GM12878 (cell line): ENCODE measurements around the gene C4BPB. TPM values are rescaled to one million over a fixed set of nuclear protein-coding genes. Genes with fewer than 3 reads are reported as not detected.

ENCODE experiments used
- ATAC-seq: fragments of 200-7000 bp; cut with Tn5 transposase; 3 replicates; pipeline ENCODE4 v1.9.1; 2020; ENCODE audit warnings: mild to moderate bottlenecking, moderate library complexity
- Bru-seq: library from RNA; stranded (reverse); fragments of 400-500 nt; gene quantifications from one replicate; lab custom pipeline; 2021; lab: Mats Ljungman, UMichigan
- BruChase-seq, 2 experiments: library from RNA; stranded (reverse); fragments of 400-500 nt; gene quantifications; one replicate each; lab custom pipeline; 2021; lab: Mats Ljungman, UMichigan
- BruUV-seq: library from RNA; stranded (reverse); fragments of 400-500 nt; replicated peaks from 2 replicates; lab custom pipeline; 2021; lab: Mats Ljungman, UMichigan
- CTCF ChIA-PET: fragments of 300-600 bp; sonication (Branson Sonifier 250); formaldehyde crosslinking; extraction: SDS; loops from one replicate; lab custom pipeline; 2021; ENCODE audit warnings: inconsistent platforms; lab: Yijun Ruan, JAX
- POLR2A ChIA-PET: fragments of 350-600 bp; formaldehyde crosslinking; extraction: SDS; loops from one replicate; lab custom pipeline; 2021; ENCODE audit warnings: inconsistent platforms; lab: Charles Lee
- RAD21 ChIA-PET: fragments of 300-600 bp; sonication (Branson Sonifier 250); formaldehyde crosslinking; loops from one replicate; lab custom pipeline; 2023; ENCODE audit warnings: antibody characterized with exemption; ENCODE audit not compliant: unreplicated experiment; lab: Charles Lee
- SMC1A ChIA-PET: fragments of 300-600 bp; sonication (Branson Sonifier 250); formaldehyde crosslinking; loops from one replicate; lab custom pipeline; 2023; ENCODE audit not compliant: unreplicated experiment, uncharacterized antibody; lab: Charles Lee
- DNase-seq: peaks from one replicate; pipeline ENCODE4 v3.0.0-alpha.2; 2011; ENCODE audit warnings: low read depth, low spot score
- FAIRE-seq: peaks from 3 replicates; lab custom pipeline; 2011; peaks lifted over from hg19 to GRCh38; lab: Jason Lieb, UNC
- H2AFZ ChIP-seq: 2 replicates; pipeline ENCODE4 v1.6.0; 2011; ENCODE audit warnings: low read depth, low read length, control low read depth; ENCODE audit not compliant: control insufficient read depth
- H3K27ac ChIP-seq: 2 replicates; pipeline ENCODE4 v1.5.1; 2011; ENCODE audit warnings: control low read depth; ENCODE audit not compliant: control insufficient read depth, insufficient read depth
- H3K27me3 ChIP-seq, 2 experiments: replicated peaks in 1 of 2; 2 replicates each; pipeline versions ENCODE4 v1.6.0 to v1.6.1; 2011; ENCODE audit warnings: low read length in 1 of 2; ENCODE audit not compliant: control insufficient read depth in 2 of 2, insufficient read depth in 2 of 2
- H3K36me3 ChIP-seq, 2 experiments: 2 replicates each; pipeline ENCODE4 v1.5.1; 2011; ENCODE audit warnings: low read length in 1 of 2; ENCODE audit not compliant: control insufficient read depth in 2 of 2, insufficient read depth in 2 of 2
- H3K4me1 ChIP-seq: 2 replicates; pipeline ENCODE4 v1.6.1; 2011; ENCODE audit warnings: mild to moderate bottlenecking, low read length, moderate library complexity, mixed read lengths; ENCODE audit not compliant: control insufficient read depth, insufficient read depth
- H3K4me2 ChIP-seq: 2 replicates; pipeline ENCODE4 v1.6.0; 2011; ENCODE audit warnings: control low read depth; ENCODE audit not compliant: control insufficient read depth, insufficient read depth
- H3K4me3 ChIP-seq: fragments of 200-600 bp; sonication (generic); 2 replicates; pipeline ENCODE4 v1.5.1; 2016
- H3K79me2 ChIP-seq: 2 replicates; pipeline ENCODE4 v1.6.0; 2011; ENCODE audit warnings: low read length; ENCODE audit not compliant: control insufficient read depth, insufficient read depth
- H3K9ac ChIP-seq: 2 replicates; pipeline ENCODE4 v1.8.0; 2011; ENCODE audit warnings: low read length, control low read depth, mixed read lengths; ENCODE audit not compliant: control insufficient read depth, insufficient read depth
- H3K9me3 ChIP-seq: replicated peaks from 3 replicates; pipeline ENCODE4 v1.5.1; 2011; ENCODE audit warnings: mild to moderate bottlenecking, low read length; ENCODE audit not compliant: control insufficient read depth, insufficient read depth
- H4K20me1 ChIP-seq: 2 replicates; pipeline ENCODE4 v1.6.0; 2011; ENCODE audit not compliant: control insufficient read depth, insufficient read depth
- BHLHE40 ChIP-seq, 2 experiments: fragments of 450-650 bp in 1 of 2; IDR thresholded peaks; 2 replicates each; pipeline ENCODE4 v1.6.1; 2011 to 2017; ENCODE audit warnings: low read depth in 2 of 2, borderline replicate concordance in 1 of 2, improper control_type of control experiment in 1 of 2, low read length in 1 of 2, mild to moderate bottlenecking in 1 of 2
- EP300 ChIP-seq, 2 experiments: fragments of 150-350 bp in 1 of 2; IDR thresholded peaks; 2 replicates each; pipeline ENCODE4 v1.6.1; 2011 to 2012; ENCODE audit warnings: low read depth in 2 of 2, low read length in 2 of 2, borderline replicate concordance in 1 of 2, improper control_type of control experiment in 1 of 2, inconsistent platforms in 1 of 2; ENCODE audit not compliant: control insufficient read depth in 1 of 2
- FOXM1 ChIP-seq: IDR thresholded peaks from 2 replicates; pipeline ENCODE4 v1.6.1; 2012; ENCODE audit warnings: low read depth, mild to moderate bottlenecking, inconsistent platforms, low read length, moderate library complexity
- GABPA ChIP-seq: IDR thresholded peaks from 2 replicates; pipeline ENCODE4 v1.6.1; 2014; ENCODE audit warnings: antibody characterized with exemption, low read depth, mild to moderate bottlenecking, inconsistent platforms
- NFIC ChIP-seq: IDR thresholded peaks from 2 replicates; pipeline ENCODE4 v1.6.1; 2012; ENCODE audit warnings: low read depth, mild to moderate bottlenecking, inconsistent platforms, low read length, moderate library complexity
- RUNX3 ChIP-seq: IDR thresholded peaks from 2 replicates; pipeline ENCODE4 v1.6.1; 2012; ENCODE audit warnings: low read length, inconsistent platforms
- TCF12 ChIP-seq: IDR thresholded peaks from 2 replicates; pipeline ENCODE4 v1.6.1; 2011; ENCODE audit warnings: low read depth, mild to moderate bottlenecking, low read length
- WGBS: methylation state at CpG from one replicate; pipeline ENCODE4 v1.1.6; 2016; ENCODE audit warnings: low lambda C conversion rate; ENCODE audit not compliant: insufficient replicate concordance, insufficient coverage; ENCODE audit errors: missing lambda C conversion rate; 5-methylcytosine and 5-hydroxymethylcytosine counted together
- in situ Hi-C: fragments of 300-500 bp; cut with MboI; formaldehyde crosslinking; loops from 9 replicates; pipeline ENCODE4 v1.14.3; 2018; ENCODE audit warnings: mixed read lengths
- intact Hi-C: fragments of 100-400 bp; cut with micrococcal nuclease; formaldehyde crosslinking; loops from one replicate; pipeline ENCODE4 v1.14.2; 2022; ENCODE audit not compliant: unreplicated experiment
- long read RNA-seq, 2 experiments: library from polyadenylated mRNA; unstranded; transcript quantifications; one replicate each; pipeline ENCODE4 v2.0.0, GENCODE V29; 2019 to 2020
- polyA minus RNA-seq, 3 experiments: library from RNA; depleted of rRNA, polyadenylated mRNA; stranded (reverse); fragments of >200 nt; gene quantifications; 2 replicates each; pipeline ENCODE4 v1.2.3, GENCODE V29; 2011
- polyA plus RNA-seq, 11 experiments: library from polyadenylated mRNA; depleted of rRNA in 4 of 11; unstranded in 6 of 11; stranded (reverse) in 5 of 11; fragments of >200 nt; fragmentation: Nextera tagmentation in 4 of 11; fragmentation: Illumina TruSeq in 1 of 11; extraction: Ambion mirVana in 4 of 11; extraction: Trizol in 1 of 11; gene quantifications; 1 replicate in 1 of 11; 2 replicates in 10 of 11; pipeline versions ENCODE4 v1.2.1 to v1.2.3, GENCODE V29; 2011 to 2016; ENCODE audit warnings: inconsistent platforms in 2 of 11, missing spikeins in 2 of 11, low read depth in 1 of 11
- total RNA-seq, 4 experiments: library from RNA; depleted of rRNA in 3 of 4; stranded (reverse); fragments of >200 nt in 3 of 4; fragmentation: Illumina TruSeq in 1 of 4; extraction: Trizol in 1 of 4; gene quantifications; 2 replicates each; pipeline versions ENCODE4 v1.2.1 to v1.2.3, GENCODE V29; 2013 to 2021
- TF ChIP-seq, protein P1 (sequence below): fragments of 450-650 bp; IDR thresholded peaks from 2 replicates; pipeline ENCODE4 v1.6.1; 2014; ENCODE audit warnings: mild to moderate bottlenecking

C4BPB gene, protein sequence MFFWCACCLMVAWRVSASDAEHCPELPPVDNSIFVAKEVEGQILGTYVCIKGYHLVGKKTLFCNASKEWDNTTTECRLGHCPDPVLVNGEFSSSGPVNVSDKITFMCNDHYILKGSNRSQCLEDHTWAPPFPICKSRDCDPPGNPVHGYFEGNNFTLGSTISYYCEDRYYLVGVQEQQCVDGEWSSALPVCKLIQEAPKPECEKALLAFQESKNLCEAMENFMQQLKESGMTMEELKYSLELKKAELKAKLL
- 0.24 and 0.63 TPM in 2 replicates for total RNA-seq (2013; cell fraction: nucleolus; rRNA removed)
- total RNA-seq (2014; rRNA removed) (0.11 TPM in 1 of 2 replicates, not detected in the other), total RNA-seq (2014; rRNA removed; fragmentation: Illumina TruSeq; extraction: Trizol) (0.31 and 0.46 TPM in 2 replicates), total RNA-seq (2021) (0.40 and 0.54 TPM in 2 replicates), polyA plus RNA-seq (2011; rRNA removed) (0.53 and 0.92 TPM in 2 replicates), polyA plus RNA-seq (2014; fragmentation: Illumina TruSeq; extraction: Trizol) (0.41 TPM in 1 of 2 replicates, not detected in the other), polyA plus RNA-seq (2014; fragmentation: Nextera tagmentation; extraction: Ambion mirVana) (under 1 TPM; 0.44 to 0.84 TPM), polyA plus RNA-seq (2014; rRNA removed) (0.19 and 1.2 TPM in 2 replicates), polyA plus RNA-seq (2016; fragmentation: Nextera tagmentation; extraction: Ambion mirVana) (under 1 TPM; 0.31 to 0.69 TPM), polyA minus RNA-seq (2011; rRNA and poly(A)+ RNA removed) (0.10 and 1.2 TPM in 2 replicates), Bru-seq, nascent RNA (percentile 43 among the genes with signal in this experiment), BruChase-seq, experiment 1, labeled RNA remaining after a 6-hour chase (percentile 50 among the genes with signal in this experiment), BruChase-seq, experiment 2, labeled RNA remaining after a 2-hour chase (percentile 45 among the genes with signal in this experiment)
- 0.68 TPM for polyA plus RNA-seq (2011; ENCODE audit: low read depth)
- 0.22 and 0.25 TPM in 2 replicates for polyA plus RNA-seq (2011; cell fraction: cytosol; rRNA removed)
- 0.98 and 1.5 TPM in 2 replicates for polyA plus RNA-seq (2011; cell fraction: nucleus; rRNA removed)
- 0.79 and 0.87 TPM in 2 replicates for polyA plus RNA-seq (2012)
- 2.9 and 5.3 TPM in 2 replicates for polyA minus RNA-seq (2011; cell fraction: cytosol; rRNA and poly(A)+ RNA removed)
- polyA minus RNA-seq (2011; cell fraction: nucleus; rRNA and poly(A)+ RNA removed) = 0.29 and 0.60 TPM in 2 replicates
- long read RNA-seq, experiment 1 = 0 reads
- long read RNA-seq, experiment 2 = 0 reads

DNA sequence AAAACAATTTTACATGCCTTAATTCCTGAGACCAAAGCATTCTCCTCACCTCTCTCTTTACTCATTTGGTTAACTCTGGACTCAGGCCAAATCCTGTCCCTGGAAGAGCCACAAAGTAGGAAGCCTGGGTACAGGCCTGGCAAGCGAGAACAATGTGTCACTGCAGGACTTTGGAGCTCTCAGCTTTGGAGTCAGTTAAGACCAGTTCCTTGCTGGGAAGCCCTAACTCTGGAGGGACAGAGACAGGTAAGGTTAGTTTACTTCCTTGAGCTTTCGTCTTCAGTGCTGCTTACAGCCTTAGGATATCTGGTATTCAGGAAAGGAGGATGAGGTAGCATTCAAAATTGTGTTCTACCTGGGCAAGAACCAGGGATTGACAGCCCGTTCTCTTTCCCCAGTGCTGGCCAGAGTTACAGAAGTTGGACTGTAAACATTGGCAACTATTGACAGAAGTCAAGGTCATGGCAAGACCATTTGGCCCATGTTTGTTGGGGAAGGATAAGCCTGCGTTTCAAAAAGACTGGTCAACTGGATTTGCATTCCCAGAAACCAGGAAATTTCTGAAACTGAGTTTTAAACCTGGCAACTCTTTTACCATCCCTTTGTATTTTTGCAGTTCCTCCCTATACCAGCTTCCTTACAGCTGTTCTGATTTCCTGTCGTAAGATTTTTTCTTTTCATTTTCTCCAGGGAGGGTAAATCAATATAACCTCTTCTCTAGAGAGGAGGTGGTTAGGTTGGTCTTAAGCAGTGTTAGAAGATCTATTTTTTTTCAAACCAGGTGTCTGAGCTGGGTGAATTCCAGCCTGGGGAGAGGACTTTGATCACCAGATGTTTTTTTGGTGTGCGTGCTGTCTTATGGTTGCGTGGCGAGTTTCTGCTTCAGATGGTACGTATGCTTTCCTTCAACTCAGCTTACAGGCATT is at the start of gene C4BPB:
Gene C4BPB (plus strand): TSS at position 160 of the 926 bp plus-strand sequence. CDS start 672 bp downstream, at position 832.
- no TSS peak for BruUV-seq
- peak; percentile 56 for FAIRE-seq
- H3K79me2 ChIP-seq = no peaks in the 10 kb centered on the region
- ChIA-PET POLR2A (no interaction called here), CTCF (interaction anchor here (1.2 to 4.4 kb wide), 7 partner anchors 9 to 411 kb away, joined by 3 to 29 read pairs (median 5); no protein-coding TSS in a partner anchor), RAD21 (interaction anchor here (0.6 to 1.4 kb wide), 4 partner anchors 48 to 320 kb away, joined by 3 to 5 read pairs (median 4); partner anchors contain the start of gene CD55), SMC1A (interaction anchor here (0.6 to 1.7 kb wide), 8 partner anchors 9 to 359 kb away, joined by 3 to 5 read pairs (median 3); no protein-coding TSS in a partner anchor)
- peak within 1 kb of the TSS; percentile 60; the same call in 1 of the 2 replicates for H3K4me2 ChIP-seq
- H3K4me3 ChIP-seq = peak within 1 kb of the TSS; percentile 39
- peak within 1 kb of the TSS; percentile 14; the same call in 1 of the 2 replicates for H3K27ac ChIP-seq
- TF ChIP-seq FOXM1 = 0 out of 2 replicates have a peak, but pooled peaks have one; percentile 18
- TF ChIP-seq TCF12 = peak; percentile 64; the same call in 1 of the 2 replicates
- no peak for TF ChIP-seq EP300 (IDR thresholded peaks at IDR 0.05; ENCODE audit: borderline replicate concordance in 1 of 2, control insufficient read depth in 1 of 2, low read depth in 2 of 2, low read length in 2 of 2)
- TF ChIP-seq, protein P1, sequence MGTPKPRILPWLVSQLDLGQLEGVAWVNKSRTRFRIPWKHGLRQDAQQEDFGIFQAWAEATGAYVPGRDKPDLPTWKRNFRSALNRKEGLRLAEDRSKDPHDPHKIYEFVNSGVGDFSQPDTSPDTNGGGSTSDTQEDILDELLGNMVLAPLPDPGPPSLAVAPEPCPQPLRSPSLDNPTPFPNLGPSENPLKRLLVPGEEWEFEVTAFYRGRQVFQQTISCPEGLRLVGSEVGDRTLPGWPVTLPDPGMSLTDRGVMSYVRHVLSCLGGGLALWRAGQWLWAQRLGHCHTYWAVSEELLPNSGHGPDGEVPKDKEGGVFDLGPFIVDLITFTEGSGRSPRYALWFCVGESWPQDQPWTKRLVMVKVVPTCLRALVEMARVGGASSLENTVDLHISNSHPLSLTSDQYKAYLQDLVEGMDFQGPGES = no peak
- TF ChIP-seq RUNX3 = peak; percentile 27; the same call in 1 of the 2 replicates
- no peak for TF ChIP-seq BHLHE40 (IDR thresholded peaks at IDR 0.05; ENCODE audit: borderline replicate concordance in 1 of 2, low read depth in 2 of 2, low read length in 1 of 2)
- no peak for TF ChIP-seq GABPA
- peak; percentile 30; the same call in 1 of the 2 replicates for TF ChIP-seq NFIC
- H4K20me1 ChIP-seq = no peaks in the 10 kb centered on the region
- H2AFZ ChIP-seq = peak within 1 kb of the TSS; percentile 82
- peak; percentile 30; the same call in 2 of the 3 replicates for ATAC-seq
- DNase-seq = no peak
- no peaks in the 10 kb centered on the region for H3K36me3 ChIP-seq
- H3K9ac ChIP-seq = peak within 1 kb of the TSS; percentile 19; the same call in 1 of the 2 replicates
- intact Hi-C loops (no loop called here), in situ Hi-C loops (loop anchor here (5.0 kb wide), 1 partner anchor 408 kb away; the partner anchor contains the start of gene CR1)
- H3K4me1 ChIP-seq = peaks cover 4% of the 10 kb centered on the region; the same call in 1 of the 2 replicates
- 74% methylated on average over 9 of the region's 9 CpGs for WGBS
- no peaks in the 10 kb centered on the region for H3K27me3 ChIP-seq
- no peaks in the 10 kb centered on the region for H3K9me3 ChIP-seq
